HEK293 (cell line): ENCODE measurements around the gene BID.
A peak's percentile ranks its signal among the peaks of the same experiment; 100 is the strongest.
"Not testable (repeated sequence)": the region's sequence is repeated elsewhere in the genome, so short reads cannot be mapped to it uniquely, and the experiment has no call there.

Experiments
- CTCF ChIA-PET: fragments of 350-600 bp; formaldehyde crosslinking; extraction: SDS; loops from one replicate; lab custom pipeline; 2021; ENCODE audit warnings: antibody characterized with exemption; lab: Yijun Ruan, JAX
- POLR2A ChIA-PET: fragments of 300-600 bp; formaldehyde crosslinking; extraction: SDS; loops from one replicate; lab custom pipeline; 2020; ENCODE audit warnings: antibody characterized with exemption, inconsistent platforms; lab: Yijun Ruan, JAX
- H3K27ac ChIP-seq: fragments of 200-500 bp; sonication (Bioruptor generic); 2 replicates; pipeline ENCODE4 v1.5.1; 2014; ENCODE audit warnings: low read depth, low read length, control low read depth, inconsistent platforms; ENCODE audit errors: extremely low read depth
- H3K36me3 ChIP-seq, 2 experiments: fragments of 200-500 bp in 1 of 2; sonication (Bioruptor generic) in 1 of 2; 1 replicate in 1 of 2; 2 replicates in 1 of 2; pipeline ENCODE4 v1.5.1; 2014 to 2017; ENCODE audit warnings: inconsistent platforms in 2 of 2, low read length in 2 of 2; ENCODE audit not compliant: control insufficient read depth in 2 of 2, insufficient read depth in 1 of 2
- H3K4me1 ChIP-seq: fragments of 200-500 bp; sonication (Bioruptor generic); 2 replicates; pipeline ENCODE4 v1.5.1; 2014; ENCODE audit warnings: mild to moderate bottlenecking, low read length, inconsistent platforms; ENCODE audit not compliant: control insufficient read depth, insufficient read depth
- H3K4me3 ChIP-seq: 2 replicates; pipeline ENCODE4 v1.5.1; 2011; ENCODE audit warnings: low read depth, mild to moderate bottlenecking, control low read depth, low read length, moderate library complexity
- H3K9me3 ChIP-seq: fragments of 200-500 bp; sonication (Bioruptor generic); 2 replicates; pipeline ENCODE4 v1.5.1; 2014; ENCODE audit warnings: low read depth, low read length, inconsistent platforms; ENCODE audit not compliant: control insufficient read depth, insufficient read depth
- HIC1 ChIP-seq: fragments of 450-650 bp; formaldehyde crosslinking; IDR thresholded peaks from 2 replicates; pipeline ENCODE4 v1.5.1; 2016; ENCODE audit warnings: missing biosample characterization, missing genetic modification characterization
- HOXC10 ChIP-seq: sonication (generic); formaldehyde crosslinking; IDR thresholded peaks from 2 replicates; pipeline ENCODE4 v1.8.1; 2023; ENCODE audit warnings: mild to moderate bottlenecking, missing genetic modification reagents
- KLF16 ChIP-seq: fragments of 450-650 bp; formaldehyde crosslinking; IDR thresholded peaks from 2 replicates; pipeline ENCODE4 v1.5.1; 2017; ENCODE audit warnings: missing biosample characterization, missing genetic modification characterization
- MEIS1 ChIP-seq: sonication (generic); formaldehyde crosslinking; IDR thresholded peaks from 2 replicates; pipeline ENCODE4 v1.8.1; 2022; ENCODE audit warnings: missing genetic modification reagents, mild to moderate bottlenecking, borderline replicate concordance
- SCRT1 ChIP-seq: fragments of 450-650 bp; formaldehyde crosslinking; IDR thresholded peaks from 2 replicates; pipeline ENCODE4 v1.5.1; 2016; ENCODE audit warnings: missing biosample characterization, missing genetic modification characterization, borderline replicate concordance
- ZNF121 ChIP-seq: fragments of 450-650 bp; formaldehyde crosslinking; IDR thresholded peaks from 2 replicates; pipeline ENCODE4 v1.5.1; 2016; ENCODE audit warnings: missing biosample characterization, missing genetic modification characterization
- ZNF133 ChIP-seq: fragments of 450-650 bp; formaldehyde crosslinking; IDR thresholded peaks from 2 replicates; pipeline ENCODE4 v1.5.1; 2016; ENCODE audit warnings: missing biosample characterization, missing genetic modification characterization
- ZNF140 ChIP-seq: fragments of 450-650 bp; formaldehyde crosslinking; IDR thresholded peaks from 2 replicates; pipeline ENCODE4 v1.5.1; 2016; ENCODE audit warnings: missing biosample characterization, missing genetic modification characterization
- ZNF2 ChIP-seq: fragments of 450-650 bp; formaldehyde crosslinking; IDR thresholded peaks from 2 replicates; pipeline ENCODE4 v1.5.1; 2016; ENCODE audit warnings: missing biosample characterization, missing genetic modification characterization
- ZNF223 ChIP-seq: fragments of 450-650 bp; formaldehyde crosslinking; IDR thresholded peaks from 2 replicates; pipeline ENCODE4 v1.5.1; 2016; ENCODE audit warnings: missing biosample characterization, missing genetic modification characterization
- ZNF23 ChIP-seq: fragments of 450-650 bp; formaldehyde crosslinking; IDR thresholded peaks from 2 replicates; pipeline ENCODE4 v1.5.1; 2016; ENCODE audit warnings: missing biosample characterization, missing genetic modification characterization, borderline replicate concordance
- ZNF266 ChIP-seq: fragments of 450-650 bp; formaldehyde crosslinking; IDR thresholded peaks from 2 replicates; pipeline ENCODE4 v1.5.1; 2016; ENCODE audit warnings: missing biosample characterization, missing genetic modification characterization, low read depth
- ZNF362 ChIP-seq: fragments of 450-650 bp; formaldehyde crosslinking; IDR thresholded peaks from 2 replicates; pipeline ENCODE4 v1.5.1; 2016; ENCODE audit warnings: missing biosample characterization, missing genetic modification characterization
- ZNF416 ChIP-seq: fragments of 450-650 bp; formaldehyde crosslinking; IDR thresholded peaks from 2 replicates; pipeline ENCODE4 v1.5.1; 2016; ENCODE audit warnings: missing biosample characterization, missing genetic modification characterization
- ZNF426 ChIP-seq: fragments of 450-650 bp; formaldehyde crosslinking; IDR thresholded peaks from 2 replicates; pipeline ENCODE4 v1.5.1; 2017; ENCODE audit warnings: missing biosample characterization, missing genetic modification characterization, mild to moderate bottlenecking, inconsistent platforms, moderate library complexity
- ZNF488 ChIP-seq: fragments of 450-650 bp; formaldehyde crosslinking; IDR thresholded peaks from 2 replicates; pipeline ENCODE4 v1.5.1; 2016; ENCODE audit warnings: missing biosample characterization, missing genetic modification characterization
- ZNF555 ChIP-seq: fragments of 450-650 bp; formaldehyde crosslinking; conservative IDR thresholded peaks from 2 replicates; pipeline ENCODE4 v1.5.1; 2017; ENCODE audit warnings: missing biosample characterization, mild to moderate bottlenecking, missing genetic modification characterization, inconsistent platforms
- ZNF558 ChIP-seq: fragments of 450-650 bp; formaldehyde crosslinking; IDR thresholded peaks from 2 replicates; pipeline ENCODE4 v1.5.1; 2016; ENCODE audit warnings: missing biosample characterization, missing genetic modification characterization
- ZNF664 ChIP-seq: fragments of 450-650 bp; formaldehyde crosslinking; IDR thresholded peaks from 2 replicates; pipeline ENCODE4 v1.5.1; 2016; ENCODE audit warnings: missing biosample characterization, missing genetic modification characterization
- ZNF776 ChIP-seq: fragments of 450-650 bp; formaldehyde crosslinking; IDR thresholded peaks from 2 replicates; pipeline ENCODE4 v1.5.0; 2017; ENCODE audit warnings: missing biosample characterization, missing genetic modification characterization, borderline replicate concordance

Gene BID

GRCh38 chr22:17698276-17698675, 76.0 kb downstream of the BID start:
- H3K9me3 ChIP-seq, H3K27ac ChIP-seq, H3K36me3 ChIP-seq, H3K4me1 ChIP-seq, H3K4me3 ChIP-seq: not testable (repeated sequence)
- TF ChIP-seq ZNF121 (tag by site-specific recombination), result peak; percentile 57; the same call in 1 of the 2 replicates
- ChIA-PET CTCF (interaction anchor here (1.0 kb wide), 1 partner anchor 15 kb away, joined by 4 read pairs; no protein-coding TSS in a partner anchor), POLR2A (interaction anchor here (0.6 kb wide), 1 partner anchor 430 kb away, joined by 3 read pairs; no protein-coding TSS in a partner anchor)

GRCh38 chr22:17697196-17697595, 77.1 kb downstream of the BID start:
- CTCF ChIA-PET, result interaction anchor here (0.6 to 1.2 kb wide), 2 partner anchors 96 to 526 kb away, joined by 3 read pairs; no protein-coding TSS in a partner anchor
- POLR2A ChIA-PET, result interaction anchor here (0.7 kb wide), 1 partner anchor 22 kb away, joined by 3 read pairs; no protein-coding TSS in a partner anchor
- not testable (repeated sequence) for H3K27ac ChIP-seq

GRCh38 chr22:17695986-17696385, 78.3 kb downstream of the BID start:
- peaks cover 0 to 12% of the 10 kb centered on the region in 2 experiments for H3K36me3 ChIP-seq
- no peak overlapping the region for H3K27ac ChIP-seq
- ChIA-PET CTCF (no interaction called here), POLR2A (no interaction called here)
- H3K4me3 ChIP-seq, result no peak overlapping the region
- no peaks in the 10 kb centered on the region for H3K9me3 ChIP-seq
- H3K4me1 ChIP-seq, result no peaks in the 10 kb centered on the region
- no peak for TF ChIP-seq HOXC10 (CRISPR knock-in tag)
- no peak for TF ChIP-seq ZNF555
- TF ChIP-seq ZNF266 (tag by site-specific recombination), result no peak
- no peak for TF ChIP-seq HIC1
- no peak for TF ChIP-seq ZNF416
- no peak for TF ChIP-seq ZNF223 (tag by site-specific recombination)
- no peak for TF ChIP-seq ZNF2 (tag by site-specific recombination)
- TF ChIP-seq ZNF776 (tag by site-specific recombination), result no peak
- no peak for TF ChIP-seq ZNF426 (tag by site-specific recombination)
- TF ChIP-seq SCRT1 (tag by site-specific recombination), result no peak
- no peak for TF ChIP-seq KLF16 (tag by site-specific recombination)
- TF ChIP-seq ZNF133, result no peak
- no peak for TF ChIP-seq ZNF558
- TF ChIP-seq ZNF488 (tag by site-specific recombination), result no peak
- no peak for TF ChIP-seq ZNF140 (tag by site-specific recombination)
- TF ChIP-seq ZNF23 (tag by site-specific recombination), result no peak
- no peak for TF ChIP-seq MEIS1
- no peak for TF ChIP-seq ZNF362
- TF ChIP-seq, all 188 proteins: peak for 0

More at GRCh38 chr22:17697196-17697595, 77.1 kb downstream of the BID start:
- H3K36me3 ChIP-seq, H3K9me3 ChIP-seq, H3K4me3 ChIP-seq, H3K4me1 ChIP-seq: not testable (repeated sequence)
- peak; percentile 52; the same call in 1 of the 2 replicates for TF ChIP-seq ZNF664 (tag by site-specific recombination)
